DMS153 treated with DMSO at 0.1 percent for 48 hours (cell line): ENCODE results near the gene NAPEPLD.
"Not testable (repeated sequence)": the region's sequence is repeated elsewhere in the genome, so short reads cannot be mapped to it uniquely, and the experiment has no call there.

Source experiments
- DNase-seq: peaks from one replicate; lab custom pipeline; 2025; ENCODE audit not compliant: unreplicated experiment; lab: John Stamatoyannopoulos, UW

The NAPEPLD gene

DNA sequence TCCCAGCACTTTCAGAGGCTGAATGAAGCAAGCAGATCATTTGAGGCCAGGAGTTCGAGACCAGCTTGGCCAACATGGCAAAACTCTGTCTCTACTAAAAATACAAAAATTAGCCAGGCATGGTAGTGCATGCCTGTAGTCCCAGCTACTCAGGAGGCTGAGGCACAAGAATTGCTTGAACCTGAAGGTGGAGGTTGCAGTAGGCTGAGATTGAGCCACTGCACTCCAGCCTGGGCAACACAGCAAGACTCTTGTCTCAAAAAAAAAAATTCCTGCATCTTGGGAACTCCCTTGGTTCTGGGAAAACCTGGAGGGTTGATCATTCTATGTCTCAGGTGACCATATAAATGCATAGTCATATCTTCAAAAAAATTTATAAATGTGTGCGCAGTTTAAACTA, 4.1 kb downstream of the NAPEPLD start:
- DNase-seq = not testable (repeated sequence)

DNA sequence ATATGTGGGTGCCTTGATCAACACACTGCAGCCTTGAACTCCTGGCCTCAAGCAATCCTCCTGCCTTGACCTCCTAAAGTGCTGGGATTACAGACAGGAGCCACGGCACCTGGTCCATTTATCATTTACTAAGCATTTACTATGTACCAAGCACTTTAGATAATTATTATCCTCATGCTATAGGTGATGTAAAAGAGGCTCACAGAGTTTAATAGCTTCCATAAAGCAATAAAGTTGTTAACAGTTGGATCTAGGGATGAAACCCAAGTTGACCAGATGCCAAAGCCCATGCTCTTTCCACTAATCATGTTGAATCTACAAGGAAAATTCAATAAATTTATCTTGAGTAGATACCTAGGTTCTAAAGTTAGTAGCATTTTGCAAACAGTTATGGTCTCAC, 5.0 kb downstream of the NAPEPLD start:
- no peak for DNase-seq

DNA sequence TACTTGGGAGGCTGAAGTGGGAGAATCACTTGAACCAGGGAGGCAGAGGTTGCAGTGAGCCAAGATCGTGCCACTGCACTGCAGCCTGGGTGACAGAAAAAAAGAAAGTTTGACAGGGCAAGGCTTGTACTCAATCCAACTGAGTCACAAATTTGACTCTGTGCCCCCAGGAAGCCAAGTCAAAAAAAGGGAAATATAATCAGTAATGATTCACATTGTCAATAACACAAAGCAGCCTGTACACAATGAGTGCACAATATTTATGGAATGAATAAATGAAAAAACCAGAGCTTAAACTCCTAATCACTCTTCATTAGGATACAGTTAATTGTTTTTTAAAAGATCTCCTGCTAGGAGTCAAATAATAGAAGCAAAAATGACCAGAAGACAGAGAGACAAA, 6.4 kb downstream of the NAPEPLD start:
- no peak for DNase-seq

DNA sequence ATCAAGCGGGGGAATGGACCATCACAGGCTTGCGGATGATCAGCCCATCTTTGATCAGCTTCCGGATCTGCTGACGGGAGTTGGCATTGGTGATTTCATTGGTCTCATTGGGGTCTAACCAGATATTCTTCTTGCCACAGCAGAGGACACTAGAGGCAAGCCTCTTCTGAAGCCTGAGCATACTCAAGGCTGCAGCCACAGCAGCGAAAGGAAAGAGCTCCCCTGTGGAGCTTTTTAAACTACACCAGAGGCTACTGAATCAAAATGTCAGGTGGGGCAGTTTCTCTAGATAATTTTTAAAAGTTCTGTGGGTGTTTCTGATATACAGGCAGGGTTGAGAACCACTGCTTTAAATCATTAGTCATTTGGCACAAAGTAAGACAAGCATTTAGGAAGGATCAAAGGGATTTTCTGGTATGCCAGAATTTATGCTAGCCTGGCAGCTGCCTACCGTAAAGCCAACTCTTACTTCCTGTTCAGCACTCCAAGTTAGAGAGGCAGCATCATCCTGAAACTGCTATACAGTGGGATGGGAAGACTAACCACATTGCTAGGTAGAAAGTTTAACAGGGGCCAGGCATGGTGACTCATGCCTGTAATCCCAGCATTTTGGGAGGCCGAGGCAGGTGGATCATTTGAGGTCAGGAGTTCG, 7.0 kb downstream of the NAPEPLD start:
- DNase-seq = no peak

DNA sequence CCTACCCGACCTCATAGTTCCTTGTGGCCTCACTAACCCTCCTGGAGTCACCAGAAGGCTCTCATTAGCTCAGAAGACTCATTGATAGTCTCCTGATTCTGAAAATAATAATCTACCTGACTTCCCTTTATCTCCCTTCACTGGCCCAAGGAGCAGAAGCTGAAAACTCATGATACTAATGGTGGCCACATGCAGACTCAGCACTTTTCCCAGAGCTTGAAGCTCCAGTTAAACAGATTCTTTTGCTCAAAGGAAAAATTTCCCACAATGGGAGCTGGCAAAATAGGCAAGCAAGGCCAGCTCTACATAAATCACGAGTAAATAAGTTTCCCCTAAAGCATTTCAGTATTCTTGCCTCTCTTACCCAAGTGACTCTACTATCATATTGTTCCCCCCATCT, 8.2 kb downstream of the NAPEPLD start:
- DNase-seq = no peak

DNA sequence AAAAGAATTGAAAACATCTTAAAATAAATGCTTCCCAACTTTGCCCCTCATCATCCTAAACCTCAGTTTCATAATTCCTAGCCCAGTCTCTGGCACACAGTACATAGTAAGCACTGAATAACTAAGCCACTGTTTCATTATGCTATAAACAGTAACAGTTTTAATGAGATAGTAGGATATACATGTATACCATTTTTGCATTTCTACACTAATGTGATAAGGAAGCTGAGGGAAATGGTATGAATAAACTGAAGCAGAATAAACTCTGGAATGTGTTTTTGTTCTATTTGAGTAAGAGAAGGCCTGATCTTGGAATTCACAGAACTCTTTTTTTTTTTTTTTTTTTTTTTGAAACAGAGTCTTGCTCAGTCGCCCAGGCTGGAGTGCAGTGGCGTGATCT, 8.8 kb downstream of the NAPEPLD start:
- DNase-seq = no peak

DNA sequence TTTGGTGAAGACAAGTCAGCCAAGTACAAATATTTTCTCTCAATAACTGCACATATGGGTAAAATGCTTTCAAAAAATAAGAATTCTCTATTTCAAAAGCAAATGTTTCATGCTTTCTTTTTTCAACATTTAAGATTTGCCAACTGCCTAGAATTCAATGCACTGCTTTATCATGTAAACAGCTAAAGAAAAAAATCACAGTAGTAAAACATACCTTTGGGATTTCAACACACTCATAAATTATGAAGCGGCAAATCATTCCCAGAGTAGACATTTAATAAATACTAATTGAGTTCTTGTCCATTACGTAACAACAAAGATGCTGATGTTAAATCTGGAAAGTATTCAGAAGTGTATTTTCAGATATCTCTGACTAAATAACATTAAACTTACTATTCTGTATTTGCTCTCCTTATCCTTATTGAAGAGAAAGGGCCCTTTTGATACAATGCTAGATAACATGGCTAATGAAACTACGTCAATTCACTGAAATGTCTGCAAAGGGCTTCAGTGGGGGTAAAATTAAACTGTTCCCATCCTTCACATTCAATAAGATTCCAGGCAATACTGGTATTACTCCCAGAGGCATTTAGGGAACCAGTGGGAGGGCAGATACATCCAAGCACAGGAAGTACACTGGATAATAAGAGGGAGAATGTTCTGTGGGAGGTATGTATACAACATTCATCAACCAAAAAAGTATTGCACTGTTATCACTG, 13.9 kb downstream of the NAPEPLD start:
- no peak for DNase-seq

DNA sequence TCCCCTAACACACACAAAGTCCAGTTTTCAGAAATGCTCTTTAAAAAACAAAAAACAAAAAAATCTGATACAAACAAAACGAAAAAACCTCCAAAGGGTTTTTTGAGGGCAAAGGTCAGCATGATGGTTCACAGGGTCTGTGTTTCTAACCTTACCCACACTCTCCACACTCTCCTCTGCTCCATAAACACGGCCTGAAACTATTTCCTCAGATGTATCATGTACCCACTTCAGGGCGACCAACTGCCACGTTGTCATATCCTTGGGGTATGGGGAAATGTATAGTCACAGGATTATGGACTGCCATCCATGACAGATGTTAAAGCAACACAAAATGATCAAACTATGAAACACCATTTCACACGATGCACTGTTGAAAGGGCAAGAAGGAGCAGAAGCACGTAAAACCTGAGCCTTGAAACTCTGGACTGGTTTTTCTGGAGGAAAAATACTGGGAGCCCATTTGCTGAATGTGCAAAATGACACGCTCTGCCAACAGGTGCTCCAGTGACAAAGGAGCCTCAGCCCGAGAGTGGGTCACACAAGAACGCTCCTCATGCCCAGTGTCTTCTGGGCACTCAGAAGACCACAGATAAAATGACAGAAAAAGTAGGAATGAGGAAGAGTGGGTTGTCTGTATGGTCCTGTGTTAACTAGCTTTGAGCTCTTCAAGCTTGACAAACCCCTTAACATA, 15.8 kb downstream of the NAPEPLD start:
- no peak for DNase-seq

DNA sequence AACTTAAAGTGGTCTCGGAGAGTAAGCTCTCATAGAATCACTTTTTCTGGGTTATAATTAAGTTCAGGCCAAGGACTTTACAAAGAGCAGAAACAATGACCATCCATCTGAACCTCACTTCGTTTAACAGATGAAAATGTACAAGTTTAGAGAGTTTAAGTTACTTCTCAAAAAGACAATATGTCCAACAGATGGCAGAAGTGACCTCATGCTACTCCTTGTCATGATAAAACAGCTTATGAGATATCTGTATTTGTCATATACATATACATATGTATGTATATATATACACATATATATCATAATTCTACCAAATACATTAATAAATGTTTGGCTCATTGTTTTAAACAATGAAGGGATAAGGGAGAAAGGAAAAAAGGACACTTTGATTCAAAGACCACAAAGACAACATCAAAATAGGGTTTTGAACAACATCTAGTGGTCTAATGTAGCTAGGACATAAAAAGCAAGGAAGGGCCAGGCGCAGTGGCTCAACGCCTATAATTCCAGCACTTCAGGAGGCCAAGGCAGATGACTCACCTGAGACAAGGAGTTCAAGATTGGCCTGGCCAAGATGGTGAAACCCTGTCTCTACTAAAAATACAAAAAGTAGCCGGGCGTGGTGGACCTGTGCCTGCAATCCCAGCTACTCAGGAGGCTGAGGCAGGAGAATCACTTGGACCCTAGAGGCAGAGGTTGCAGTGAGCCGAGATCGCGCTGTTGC, 17.8 kb downstream of the NAPEPLD start:
- no peak for DNase-seq

DNA sequence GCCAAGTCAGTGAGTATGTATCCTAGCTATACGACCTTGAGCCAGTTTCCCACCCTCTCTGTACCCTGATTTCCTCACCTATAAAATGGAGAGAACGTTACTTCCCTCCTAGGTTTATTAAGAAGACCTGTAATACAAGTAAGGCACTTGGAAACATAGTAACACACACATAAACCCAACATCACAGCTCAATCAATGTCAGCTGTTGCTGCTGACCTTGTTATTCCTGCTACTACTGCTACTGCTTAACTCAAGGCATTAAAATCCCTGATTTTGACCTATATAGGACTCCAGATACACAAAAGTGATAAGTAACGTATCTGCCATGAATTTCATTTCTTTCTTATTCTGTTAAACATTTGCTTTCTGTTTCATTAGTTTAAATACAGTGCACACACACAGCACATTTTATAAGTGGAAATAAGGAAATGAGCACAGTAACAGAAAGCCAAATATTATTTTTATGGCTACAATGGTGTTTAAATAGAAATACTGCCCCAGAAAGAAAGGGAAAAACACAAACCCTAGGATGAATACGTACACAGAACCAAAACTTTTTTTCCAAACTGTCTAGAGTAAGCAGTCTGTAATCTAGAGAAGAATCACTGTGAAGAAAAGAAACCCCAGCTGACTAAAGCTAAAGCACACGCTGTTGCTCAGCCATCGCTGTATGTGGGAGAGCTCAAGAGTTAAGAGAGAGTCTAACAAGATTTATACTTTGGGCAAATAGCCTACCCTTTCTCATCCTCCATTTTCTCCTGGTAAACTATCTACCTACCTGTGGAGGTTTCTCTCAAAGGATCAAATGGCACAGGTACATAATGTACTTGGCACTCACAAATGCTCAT, 19.0 kb downstream of the NAPEPLD start:
- no peak for DNase-seq

DNA sequence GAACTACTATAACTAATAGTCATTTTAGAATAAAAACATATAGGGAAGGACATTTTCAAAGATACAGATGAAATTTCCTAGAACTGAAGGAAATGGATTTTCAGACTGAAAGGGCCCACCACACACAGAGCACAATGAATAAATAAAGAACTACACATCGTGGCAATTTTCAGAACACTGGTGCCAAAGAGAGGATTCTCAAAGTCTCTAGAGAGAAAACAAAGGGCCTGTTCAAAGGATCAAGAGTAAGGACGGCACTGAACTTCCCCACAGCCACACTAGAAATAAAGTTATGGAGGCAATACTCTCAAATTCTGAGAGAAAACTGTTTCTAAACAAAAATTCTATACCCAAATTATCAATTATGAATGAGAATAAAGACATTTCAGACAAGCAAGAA, 21.9 kb downstream of the NAPEPLD start:
- DNase-seq = no peak

DNA sequence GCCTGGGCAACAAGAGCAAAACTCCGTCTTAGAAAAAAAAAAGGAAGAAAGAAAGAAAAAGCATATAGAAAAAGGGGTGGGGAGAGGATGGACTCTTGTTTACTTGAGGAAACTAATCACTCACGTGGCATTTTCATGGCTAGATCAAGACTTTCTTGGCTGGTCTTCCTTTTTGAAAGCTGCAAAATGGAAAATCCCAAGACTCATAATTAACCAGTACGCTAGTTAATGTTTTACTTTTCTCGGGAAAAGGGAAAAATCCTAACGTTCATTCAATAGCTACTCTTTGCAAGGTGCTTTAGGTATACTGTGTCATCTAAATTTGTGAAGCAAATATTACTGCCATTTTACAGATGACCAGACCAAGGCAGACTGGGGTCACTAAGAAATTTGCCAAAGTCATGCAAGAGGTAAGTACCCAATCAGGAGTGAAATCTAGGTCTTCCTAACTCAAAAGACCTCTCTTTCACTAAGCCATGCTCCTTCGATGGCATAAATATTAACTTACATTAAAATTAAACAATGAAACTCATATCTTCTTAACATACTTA, 24.4 kb downstream of the NAPEPLD start:
- DNase-seq = no peak

DNA sequence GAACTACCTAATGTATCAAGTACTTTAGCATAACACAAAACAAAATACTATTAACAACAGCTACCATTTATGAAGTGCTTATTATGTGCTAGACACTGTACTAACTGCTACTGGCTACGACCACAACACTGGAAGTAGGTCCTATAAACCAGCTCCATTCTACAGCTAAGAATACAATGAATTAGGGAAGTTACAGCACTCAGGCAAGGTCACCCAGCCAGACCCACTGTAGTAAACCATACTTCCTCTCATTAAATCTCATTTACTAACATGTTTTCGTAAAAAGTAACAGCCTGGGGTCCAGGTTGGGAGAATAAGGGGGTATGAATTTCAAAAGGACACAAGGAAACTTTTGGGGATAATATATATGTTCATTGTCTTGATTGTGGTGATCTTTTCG, 25.4 kb downstream of the NAPEPLD start:
- DNase-seq = no peak

DNA sequence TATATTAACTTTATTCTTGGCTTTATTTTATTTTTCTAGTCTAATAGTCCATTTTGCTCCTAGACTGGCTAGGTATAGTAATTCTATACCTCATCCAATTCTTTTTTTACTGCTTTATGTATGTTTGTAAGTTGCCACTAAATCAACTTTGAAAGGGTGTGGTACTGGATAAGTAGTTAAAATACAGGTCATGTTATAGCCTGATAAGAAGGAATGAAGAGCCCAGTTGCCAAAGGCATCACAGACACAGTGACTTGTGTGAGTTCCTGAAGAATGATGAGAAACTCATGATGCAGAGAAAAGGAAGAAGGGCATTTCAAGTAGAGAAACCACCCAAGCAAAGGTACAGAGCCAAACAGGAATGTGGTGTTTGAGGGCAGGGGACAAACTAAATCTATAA, 27.3 kb downstream of the NAPEPLD start:
- DNase-seq = no peak

DNA sequence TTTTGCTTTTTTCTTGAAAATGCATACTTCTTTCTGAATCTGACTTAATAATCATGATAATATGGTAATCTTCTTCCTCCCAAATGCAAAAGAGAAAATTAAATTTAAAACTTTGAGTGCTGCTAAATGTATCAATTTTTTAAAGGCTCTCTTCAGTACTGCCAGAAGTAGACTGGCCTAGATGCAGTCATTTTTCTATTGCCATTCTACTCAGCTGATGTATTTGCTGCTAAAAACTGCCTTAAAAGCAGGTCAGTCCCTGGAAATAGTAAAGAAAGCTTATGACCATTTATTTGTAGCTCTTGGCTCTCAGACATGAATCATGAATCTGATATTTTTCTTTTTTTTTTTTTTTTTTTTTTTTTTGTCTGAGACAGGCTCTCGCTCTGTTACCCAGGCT, 28.5 kb downstream of the NAPEPLD start:
- no peak for DNase-seq

DNA sequence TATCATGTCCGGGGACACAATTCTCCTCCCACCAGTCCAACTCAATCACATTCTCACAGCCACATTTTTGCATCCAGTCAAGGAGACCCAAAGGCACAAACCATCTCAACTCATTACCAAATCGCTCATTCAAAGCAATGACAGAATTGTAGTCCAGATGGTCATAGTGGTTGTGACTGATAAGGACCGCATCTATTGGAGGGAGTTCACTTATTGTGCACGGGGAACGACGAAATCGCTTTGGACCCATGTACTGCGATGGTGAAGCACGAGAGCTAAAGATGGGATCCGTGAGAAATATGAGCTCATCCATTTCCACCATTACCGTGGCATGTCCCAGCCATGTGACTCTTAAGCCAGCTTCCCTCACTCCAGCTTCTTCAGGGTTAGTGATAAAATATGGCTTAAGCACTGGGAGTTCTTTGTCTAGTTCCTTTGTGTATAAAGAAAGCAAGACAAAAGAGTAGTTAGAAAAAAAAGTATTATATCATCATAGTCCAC, 29.1 kb downstream of the NAPEPLD start:
- no peak for DNase-seq

DNA sequence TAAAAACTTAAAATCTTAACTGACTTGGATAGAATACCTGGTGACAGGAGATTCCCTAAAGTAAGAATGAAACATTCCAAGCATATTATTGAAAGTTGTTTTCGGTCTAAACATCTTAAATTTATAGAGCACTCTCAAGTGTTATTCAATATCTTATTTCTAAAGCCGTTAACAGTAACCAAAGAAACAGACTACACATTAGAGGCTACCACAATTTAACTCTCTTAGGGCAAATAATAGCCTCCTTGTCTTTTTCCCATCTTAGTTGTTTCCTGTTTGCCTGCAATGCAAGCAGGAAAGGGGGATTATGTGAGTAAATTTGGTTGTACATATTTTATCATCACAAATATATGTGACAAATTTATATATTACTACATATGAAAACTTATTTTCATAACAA, 31.4 kb downstream of the NAPEPLD start:
- DNase-seq = no peak

DNA sequence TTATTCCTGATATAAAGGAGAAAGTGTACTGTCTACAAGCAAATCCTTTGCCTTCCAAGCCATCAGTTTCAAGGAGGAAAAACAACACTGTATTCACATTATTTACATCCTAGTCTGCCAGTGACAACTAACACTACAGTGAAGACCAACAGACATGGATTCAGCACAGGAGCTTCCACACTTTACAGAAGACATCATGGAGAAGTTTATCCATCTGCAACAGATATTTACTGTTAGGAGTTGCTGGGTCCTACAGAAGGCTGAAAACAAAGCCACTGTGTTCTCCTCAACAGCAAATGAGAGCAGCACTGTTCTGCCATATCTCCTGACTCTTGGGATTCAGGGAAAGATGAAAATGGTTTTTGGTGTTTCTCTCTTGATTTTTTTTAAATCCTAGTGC, 31.9 kb downstream of the NAPEPLD start:
- DNase-seq = no peak

DNA sequence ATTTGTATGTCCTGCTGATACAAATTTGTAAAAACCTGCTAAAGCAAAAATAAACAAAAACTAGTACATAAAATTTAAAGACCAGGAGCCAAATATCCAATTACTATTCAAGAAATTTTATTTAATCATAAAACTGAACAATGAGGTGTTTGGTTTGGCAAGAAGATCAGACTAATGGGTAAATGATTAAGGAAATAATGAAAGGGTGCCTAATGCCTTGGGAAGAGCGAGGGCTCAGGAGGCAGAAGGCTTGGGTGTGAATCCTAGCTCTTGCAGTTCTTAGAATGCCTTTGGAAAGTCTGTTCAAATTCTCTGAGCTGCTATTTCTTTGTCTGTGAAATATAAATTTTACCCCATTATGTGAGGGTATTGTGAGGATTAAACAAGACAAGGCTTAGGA, 32.4 kb downstream of the NAPEPLD start:
- DNase-seq = no peak

DNA sequence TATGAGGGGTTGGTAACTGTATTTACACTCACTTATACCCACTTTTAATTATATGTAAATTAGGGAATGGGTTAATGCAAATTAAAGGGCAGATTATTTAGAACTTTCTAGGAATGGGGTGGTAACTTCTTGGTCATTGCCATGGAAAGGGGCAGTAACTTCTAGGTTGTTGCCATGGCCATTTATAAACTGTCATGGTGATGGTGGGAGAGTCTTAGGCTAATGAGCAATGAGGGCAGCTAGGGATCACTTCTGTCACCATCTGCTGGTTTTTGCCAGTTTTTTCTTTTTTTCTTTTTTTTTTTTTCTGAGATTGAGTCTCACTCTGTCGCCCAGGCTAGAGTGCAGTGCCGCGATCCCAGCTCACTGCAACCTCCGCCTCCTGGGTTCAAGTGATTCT, 33.1 kb downstream of the NAPEPLD start:
- no peak for DNase-seq
